Measurements from ENCODE around the gene CLIP2. TPM values are rescaled to one million over a fixed set of nuclear protein-coding genes. Genes with fewer than 3 reads are reported as not detected.
A peak's percentile ranks its signal among the peaks of the same experiment; 100 is the strongest.
"Not testable (repeated sequence)": the region's sequence is repeated elsewhere in the genome, so short reads cannot be mapped to it uniquely, and the experiment has no call there.

CLIP2 gene
- total RNA-seq, 1 donor from 2014 or later: 48.9 TPM

GRCh38 chr7:74396993-74397392, 107.8 kb downstream of the CLIP2 start:
- H3K27ac Mint-ChIP-seq: no peak overlapping the region
- H3K36me3 Mint-ChIP-seq: peaks cover 6% of the 10 kb centered on the region
- H3K27me3 Mint-ChIP-seq: no peaks in the 10 kb centered on the region
- H3K4me3 Mint-ChIP-seq: no peak overlapping the region
- H3K9me3 Mint-ChIP-seq: no peaks in the 10 kb centered on the region
- TF ChIP-seq, protein P1, sequence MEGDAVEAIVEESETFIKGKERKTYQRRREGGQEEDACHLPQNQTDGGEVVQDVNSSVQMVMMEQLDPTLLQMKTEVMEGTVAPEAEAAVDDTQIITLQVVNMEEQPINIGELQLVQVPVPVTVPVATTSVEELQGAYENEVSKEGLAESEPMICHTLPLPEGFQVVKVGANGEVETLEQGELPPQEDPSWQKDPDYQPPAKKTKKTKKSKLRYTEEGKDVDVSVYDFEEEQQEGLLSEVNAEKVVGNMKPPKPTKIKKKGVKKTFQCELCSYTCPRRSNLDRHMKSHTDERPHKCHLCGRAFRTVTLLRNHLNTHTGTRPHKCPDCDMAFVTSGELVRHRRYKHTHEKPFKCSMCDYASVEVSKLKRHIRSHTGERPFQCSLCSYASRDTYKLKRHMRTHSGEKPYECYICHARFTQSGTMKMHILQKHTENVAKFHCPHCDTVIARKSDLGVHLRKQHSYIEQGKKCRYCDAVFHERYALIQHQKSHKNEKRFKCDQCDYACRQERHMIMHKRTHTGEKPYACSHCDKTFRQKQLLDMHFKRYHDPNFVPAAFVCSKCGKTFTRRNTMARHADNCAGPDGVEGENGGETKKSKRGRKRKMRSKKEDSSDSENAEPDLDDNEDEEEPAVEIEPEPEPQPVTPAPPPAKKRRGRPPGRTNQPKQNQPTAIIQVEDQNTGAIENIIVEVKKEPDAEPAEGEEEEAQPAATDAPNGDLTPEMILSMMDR (conservative IDR thresholded peaks at IDR 0.05): no peak
- H3K4me1 Mint-ChIP-seq (ENCODE audit: unreplicated experiment): no peaks in the 10 kb centered on the region
- DNase-seq (ENCODE audit: extremely low spot score, unreplicated experiment): no peak

DNA sequence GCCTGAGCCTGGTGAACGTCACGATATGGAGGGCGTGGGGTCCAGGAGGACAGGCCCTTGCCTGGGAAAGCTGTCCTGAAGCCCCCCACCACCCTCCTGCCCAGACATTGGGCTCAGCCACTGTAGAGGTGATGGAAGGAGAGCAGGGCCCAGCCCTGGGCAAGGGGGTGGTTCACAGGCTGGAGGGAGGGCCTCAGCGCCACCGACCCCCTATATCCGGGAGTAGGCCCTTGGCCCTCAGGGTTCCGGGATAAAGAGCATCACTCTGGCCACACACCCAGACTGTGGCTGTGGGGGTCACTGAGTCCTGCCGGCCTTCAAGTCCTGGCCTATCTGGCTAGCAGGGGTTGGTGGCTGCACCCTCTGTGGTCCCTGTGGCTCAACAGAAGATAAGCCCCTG, 109.2 kb downstream of the CLIP2 start:
- Mint-ChIP-seq H3K27me3 (no peaks in the 10 kb centered on the region), H3K27ac (no peak overlapping the region), H3K4me3 (no peak overlapping the region), H3K36me3 (peaks cover 6% of the 10 kb centered on the region), H3K9me3 (no peaks in the 10 kb centered on the region), H3K4me1 (ENCODE audit: unreplicated experiment) (no peaks in the 10 kb centered on the region)
- DNase-seq (ENCODE audit: extremely low spot score, unreplicated experiment): no peak
- TF ChIP-seq, protein P1 (conservative IDR thresholded peaks at IDR 0.05): no peak

GRCh38 chr7:74399006-74399405, 109.8 kb downstream of the CLIP2 start:
- H3K27me3 Mint-ChIP-seq: no peaks in the 10 kb centered on the region
- peaks cover 6% of the 10 kb centered on the region for H3K36me3 Mint-ChIP-seq
- H3K4me3 Mint-ChIP-seq: no peak overlapping the region
- H3K4me1 Mint-ChIP-seq (ENCODE audit: unreplicated experiment): no peaks in the 10 kb centered on the region
- H3K9me3 Mint-ChIP-seq: no peaks in the 10 kb centered on the region
- TF ChIP-seq, protein P1 (conservative IDR thresholded peaks at IDR 0.05): no peak
- DNase-seq (ENCODE audit: extremely low spot score, unreplicated experiment): no peak
- H3K27ac Mint-ChIP-seq: no peak overlapping the region

- H3K4me3 Mint-ChIP-seq: no peak overlapping the region
- no peaks in the 10 kb centered on the region for H3K27me3 Mint-ChIP-seq
- H3K9me3 Mint-ChIP-seq: no peaks in the 10 kb centered on the region
- H3K36me3 Mint-ChIP-seq: peaks cover 4% of the 10 kb centered on the region
- DNase-seq (ENCODE audit: extremely low spot score, unreplicated experiment): no peak
- no peaks in the 10 kb centered on the region for H3K4me1 Mint-ChIP-seq (ENCODE audit: unreplicated experiment)
- TF ChIP-seq, protein P1 (conservative IDR thresholded peaks at IDR 0.05): no peak
- no peak overlapping the region for H3K27ac Mint-ChIP-seq
These were observed 111.4 kb downstream of the CLIP2 start for GRCh38 chr7:74400420-74401136.

- H3K27ac Mint-ChIP-seq: no peak overlapping the region
- no peaks in the 10 kb centered on the region for H3K4me1 Mint-ChIP-seq (ENCODE audit: unreplicated experiment)
- DNase-seq (ENCODE audit: extremely low spot score, unreplicated experiment): peak; percentile 82
- no peaks in the 10 kb centered on the region for H3K36me3 Mint-ChIP-seq
- no peak overlapping the region for H3K4me3 Mint-ChIP-seq
- no peaks in the 10 kb centered on the region for H3K9me3 Mint-ChIP-seq
- no peaks in the 10 kb centered on the region for H3K27me3 Mint-ChIP-seq
- TF ChIP-seq, protein P1 (conservative IDR thresholded peaks at IDR 0.05): peak; percentile 98
These were observed 112.1 kb downstream of the CLIP2 start for GRCh38 chr7:74401137-74401859.

GRCh38 chr7:74402668-74403067, 113.5 kb downstream of the CLIP2 start:
- not testable (repeated sequence) for H3K36me3 Mint-ChIP-seq; H3K27me3 Mint-ChIP-seq; H3K9me3 Mint-ChIP-seq; H3K4me1 Mint-ChIP-seq (ENCODE audit: unreplicated experiment); DNase-seq (ENCODE audit: extremely low spot score, unreplicated experiment); H3K4me3 Mint-ChIP-seq; H3K27ac Mint-ChIP-seq

Measured in type B pancreatic cell (in vitro differentiated cells).